CD14-positive monocyte (primary cell): ENCODE results near the gene HAO1. TPM values are rescaled to one million over a fixed set of nuclear protein-coding genes. Genes with fewer than 3 reads are reported as not detected.

Experiments
- DNase-seq, 3 donors: peaks; one replicate each; pipeline ENCODE4 v3.0.0-alpha.2; 2011 to 2022
- H2AFZ ChIP-seq: 2 replicates; pipeline ENCODE4 v1.6.0; 2012; ENCODE audit warnings: mild to moderate bottlenecking, low read depth, low read length, inconsistent platforms; ENCODE audit not compliant: insufficient read depth, poor library complexity, severe bottlenecking
- H3K27ac ChIP-seq, 2 donors: 1 replicate in 1 of 2; 2 replicates in 1 of 2; pipeline ENCODE4 v1.5.1; 2012 to 2013; ENCODE audit warnings: low read length in 2 of 2, control low read depth in 1 of 2, inconsistent platforms in 1 of 2, low read depth in 1 of 2, mild to moderate bottlenecking in 1 of 2
- H3K27me3 ChIP-seq, 2 donors: one replicate each; pipeline versions ENCODE4 v1.6.0 to v1.6.1; 2011 to 2013; ENCODE audit warnings: low read length in 2 of 2; ENCODE audit not compliant: control insufficient read depth in 2 of 2, insufficient read depth in 2 of 2
- H3K36me3 ChIP-seq, 2 donors: replicated peaks in 1 of 2; 1 replicate in 1 of 2; 2 replicates in 1 of 2; pipeline versions ENCODE4 v1.5.1 to v1.6.1; 2012 to 2013; ENCODE audit warnings: low read length in 2 of 2, control low read depth in 1 of 2, inconsistent platforms in 1 of 2, mild to moderate bottlenecking in 1 of 2; ENCODE audit not compliant: insufficient read depth in 2 of 2, control insufficient read depth in 1 of 2
- H3K4me1 ChIP-seq, 2 donors: 1 replicate in 1 of 2; 2 replicates in 1 of 2; pipeline versions ENCODE4 v1.5.1 to v1.6.1; 2012 to 2013; ENCODE audit warnings: low read length in 2 of 2, control low read depth in 1 of 2, inconsistent platforms in 1 of 2, mild to moderate bottlenecking in 1 of 2, moderate library complexity in 1 of 2; ENCODE audit not compliant: insufficient read depth in 2 of 2, control insufficient read depth in 1 of 2
- H3K4me2 ChIP-seq: replicated peaks from 2 replicates; pipeline ENCODE3; 2012; ENCODE audit warnings: low read length, moderate library complexity, mild to moderate bottlenecking; ENCODE audit not compliant: poor library complexity, severe bottlenecking; ENCODE audit errors: extremely low read depth
- H3K4me3 ChIP-seq, 3 experiments: fragments of 200-600 bp in 1 of 3; sonication (generic) in 1 of 3; replicated peaks in 1 of 3; 1 replicate in 2 of 3; 2 replicates in 1 of 3; pipeline ENCODE4 v1.5.1; 2011 to 2013; ENCODE audit warnings: low read length in 3 of 3, mild to moderate bottlenecking in 3 of 3, control low read depth in 2 of 3, low read depth in 2 of 3, inconsistent platforms in 1 of 3, moderate library complexity in 1 of 3
- H3K79me2 ChIP-seq: 2 replicates; pipeline ENCODE4 v1.6.0; 2012; ENCODE audit warnings: mild to moderate bottlenecking, control low read depth, inconsistent platforms, low read length, moderate library complexity; ENCODE audit not compliant: insufficient read depth
- H3K9ac ChIP-seq: 2 replicates; pipeline ENCODE4 v1.6.0; 2017; ENCODE audit warnings: low read length, mild to moderate bottlenecking; ENCODE audit not compliant: insufficient read depth, poor library complexity, severe bottlenecking
- H3K9me3 ChIP-seq, 2 donors: replicated peaks in 1 of 2; 1 replicate in 1 of 2; 2 replicates in 1 of 2; pipeline versions ENCODE4 v1.5.1 to v1.6.1; 2012 to 2013; ENCODE audit warnings: low read length in 2 of 2, control low read depth in 1 of 2; ENCODE audit not compliant: control insufficient read depth in 1 of 2, insufficient read depth in 1 of 2
- H4K20me1 ChIP-seq: 2 replicates; pipeline ENCODE4 v1.6.0; 2012; ENCODE audit warnings: mild to moderate bottlenecking, low read length, control low read depth, moderate library complexity; ENCODE audit not compliant: insufficient read depth
- H3K27ac Mint-ChIP-seq, 7 donors: one replicate each; pipeline ENCODE4 v1.8.0; 2020; ENCODE audit warnings: mild to moderate bottlenecking in 7 of 7, mixed read lengths in 7 of 7, moderate library complexity in 6 of 7, inconsistent platforms in 2 of 7
- H3K27me3 Mint-ChIP-seq, 3 donors: one replicate each; pipeline ENCODE4 v1.8.0; 2021 to 2022; ENCODE audit warnings: low read depth in 3 of 3, mild to moderate bottlenecking in 3 of 3, mixed read lengths in 3 of 3, moderate library complexity in 3 of 3, inconsistent platforms in 1 of 3
- H3K36me3 Mint-ChIP-seq, 2 donors: one replicate each; pipeline ENCODE4 v1.8.0; 2020; ENCODE audit warnings: mixed read lengths in 2 of 2, inconsistent platforms in 1 of 2, mild to moderate bottlenecking in 1 of 2
- H3K4me1 Mint-ChIP-seq: one replicate; pipeline ENCODE4 v1.8.0; 2020; ENCODE audit warnings: mild to moderate bottlenecking, mixed read lengths
- H3K4me3 Mint-ChIP-seq, 2 donors: one replicate each; pipeline ENCODE4 v1.8.0; 2020; ENCODE audit warnings: mild to moderate bottlenecking in 2 of 2, mixed read lengths in 2 of 2, moderate library complexity in 1 of 2
- H3K9me3 Mint-ChIP-seq, 7 donors: one replicate each; pipeline ENCODE4 v1.8.0; 2020 to 2022; ENCODE audit warnings: mixed read lengths in 7 of 7, mild to moderate bottlenecking in 6 of 7, moderate library complexity in 6 of 7, inconsistent platforms in 2 of 7
- WGBS: methylation state at CpG from one replicate; pipeline ENCODE4 v1.1.5; 2013; ENCODE audit warnings: missing lambda C conversion rate; ENCODE audit not compliant: insufficient coverage; 5-methylcytosine and 5-hydroxymethylcytosine counted together
- intact Hi-C, 2 donors: fragments of 100-400 bp; cut with micrococcal nuclease; formaldehyde crosslinking; loops; one replicate each; pipeline versions ENCODE4 v1.15.0 to v1.15.1; 2023
- polyA plus RNA-seq, 3 donors: library from polyadenylated mRNA; depleted of rRNA in 1 of 3; unstranded in 2 of 3; stranded (reverse) in 1 of 3; fragments of 300-500 nt in 2 of 3; fragments of >200 nt in 1 of 3; fragmentation: Illumina TruSeq in 2 of 3; gene quantifications; 1 replicate in 2 of 3; 2 replicates in 1 of 3; pipeline ENCODE4 v1.2.3, GENCODE V29; 2012 to 2021
- TF ChIP-seq, protein P1 (sequence below): fragments of 200-600 bp; IDR thresholded peaks from one replicate; pipeline ENCODE4 v1.8.0; 2022; ENCODE audit warnings: antibody characterized with exemption, mild to moderate bottlenecking

The HAO1 gene
- polyA plus RNA-seq, 3 donors = not detected

DNA sequence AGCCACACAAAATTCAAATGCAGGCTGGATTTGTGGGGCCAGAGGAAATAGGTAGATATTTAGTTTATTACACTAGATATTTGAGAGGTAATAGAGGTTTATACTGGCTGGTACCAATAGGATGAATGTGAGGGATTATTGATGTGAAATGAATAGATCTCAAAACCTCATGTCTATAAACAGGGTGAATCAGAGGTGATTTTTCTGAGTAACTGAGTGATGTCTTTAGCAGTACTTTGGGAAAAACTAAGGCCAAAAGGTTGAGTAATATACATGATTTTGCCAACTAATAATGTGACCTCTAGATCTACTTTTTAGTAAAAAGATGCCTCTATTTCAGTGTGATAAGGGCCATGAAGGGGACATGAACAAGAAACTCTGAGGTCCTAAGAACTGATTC, 86.8 kb downstream of the HAO1 start:
- Mint-ChIP-seq H3K4me1 (peaks cover 11% of the 10 kb centered on the region), H3K27me3 (peaks cover 7 to 9% (median 8%) of the 10 kb centered on the region in 3 donors), H3K27ac (no peak overlapping the region), H3K9me3 (no peaks in the 10 kb centered on the region), H3K36me3 (no peaks in the 10 kb centered on the region), H3K4me3 (no peak overlapping the region)
- Histone ChIP-seq H2AFZ (no peak overlapping the region), H3K79me2 (no peaks in the 10 kb centered on the region), H3K4me3 (no peak overlapping the region), H3K9ac (no peak overlapping the region), H3K27me3 (peaks cover 0 to 2% of the 10 kb centered on the region in 2 donors), H3K4me2 (no peak overlapping the region), H3K36me3 (no peaks in the 10 kb centered on the region), H3K4me1 (peaks cover 9 to 10% of the 10 kb centered on the region in 2 donors), H3K9me3 (no peaks in the 10 kb centered on the region), H4K20me1 (no peaks in the 10 kb centered on the region), H3K27ac (no peak overlapping the region)
- no peak for DNase-seq
- TF ChIP-seq, protein P1, sequence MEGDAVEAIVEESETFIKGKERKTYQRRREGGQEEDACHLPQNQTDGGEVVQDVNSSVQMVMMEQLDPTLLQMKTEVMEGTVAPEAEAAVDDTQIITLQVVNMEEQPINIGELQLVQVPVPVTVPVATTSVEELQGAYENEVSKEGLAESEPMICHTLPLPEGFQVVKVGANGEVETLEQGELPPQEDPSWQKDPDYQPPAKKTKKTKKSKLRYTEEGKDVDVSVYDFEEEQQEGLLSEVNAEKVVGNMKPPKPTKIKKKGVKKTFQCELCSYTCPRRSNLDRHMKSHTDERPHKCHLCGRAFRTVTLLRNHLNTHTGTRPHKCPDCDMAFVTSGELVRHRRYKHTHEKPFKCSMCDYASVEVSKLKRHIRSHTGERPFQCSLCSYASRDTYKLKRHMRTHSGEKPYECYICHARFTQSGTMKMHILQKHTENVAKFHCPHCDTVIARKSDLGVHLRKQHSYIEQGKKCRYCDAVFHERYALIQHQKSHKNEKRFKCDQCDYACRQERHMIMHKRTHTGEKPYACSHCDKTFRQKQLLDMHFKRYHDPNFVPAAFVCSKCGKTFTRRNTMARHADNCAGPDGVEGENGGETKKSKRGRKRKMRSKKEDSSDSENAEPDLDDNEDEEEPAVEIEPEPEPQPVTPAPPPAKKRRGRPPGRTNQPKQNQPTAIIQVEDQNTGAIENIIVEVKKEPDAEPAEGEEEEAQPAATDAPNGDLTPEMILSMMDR = no peak
- intact Hi-C loops = no loop called here

DNA sequence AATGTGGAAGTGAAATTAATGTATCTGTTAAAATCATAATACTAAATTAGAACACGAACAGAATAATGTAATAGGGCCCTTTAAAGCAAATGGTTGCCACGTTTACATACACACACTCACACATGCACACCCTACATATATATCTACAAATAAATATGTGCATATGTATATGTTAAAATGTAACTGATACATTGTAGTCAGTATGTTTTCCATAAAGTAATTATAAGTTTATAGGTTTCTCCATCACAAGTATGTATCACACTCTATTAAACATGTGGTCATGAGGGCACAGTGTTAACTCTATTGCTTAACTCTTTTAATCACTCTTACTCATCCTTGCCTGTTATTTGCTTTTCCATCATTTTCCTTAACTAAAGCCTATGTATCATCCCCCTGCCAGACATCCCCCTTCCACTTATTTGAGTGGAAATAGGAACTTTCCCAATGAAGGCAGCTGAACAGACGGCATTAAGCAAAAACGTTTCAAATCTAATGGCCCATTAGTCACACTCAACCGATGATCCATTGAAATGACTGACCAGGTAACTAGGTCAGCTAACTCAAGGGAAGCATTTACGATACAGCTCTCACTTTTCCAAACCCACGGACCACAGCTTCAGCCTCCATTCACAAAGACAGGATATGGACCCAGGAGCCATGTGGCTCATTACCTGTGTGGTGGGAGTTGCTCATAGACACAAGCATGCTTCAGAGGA, 89.3 kb downstream of the HAO1 start:
- H3K79me2 ChIP-seq = no peaks in the 10 kb centered on the region
- no peak overlapping the region for H3K9ac ChIP-seq
- TF ChIP-seq, protein P1 = no peak
- H3K4me2 ChIP-seq = no peak overlapping the region
- DNase-seq = no peak
- no peaks in the 10 kb centered on the region for H3K4me1 Mint-ChIP-seq
- peaks cover 0 to 3% (median 0%) of the 10 kb centered on the region in 7 donors for H3K9me3 Mint-ChIP-seq
- WGBS = 80% methylated on average over 2 of the region's 7 CpGs
- H4K20me1 ChIP-seq = no peaks in the 10 kb centered on the region
- H3K4me1 ChIP-seq = no peaks in the 10 kb centered on the region
- H3K36me3 Mint-ChIP-seq = no peaks in the 10 kb centered on the region
- H3K27me3 ChIP-seq = peaks cover 0 to 2% of the 10 kb centered on the region in 2 donors
- H3K27ac Mint-ChIP-seq = no peak overlapping the region
- no peak overlapping the region for H3K4me3 Mint-ChIP-seq
- no peaks in the 10 kb centered on the region for H3K36me3 ChIP-seq
- H3K27me3 Mint-ChIP-seq = peaks cover 11 to 13% (median 12%) of the 10 kb centered on the region in 3 donors
- H3K9me3 ChIP-seq = no peaks in the 10 kb centered on the region
- intact Hi-C loops = no loop called here
- H3K4me3 ChIP-seq = no peak overlapping the region
- no peak overlapping the region for H2AFZ ChIP-seq
- H3K27ac ChIP-seq = no peak overlapping the region
